ENCODE data around the gene GJB1. TPM values are rescaled to one million over a fixed set of nuclear protein-coding genes. Genes with fewer than 3 reads are reported as not detected.

GJB1 gene
- total and polyA plus RNA-seq, 9 of the 15 experiments (the other 6 are each of a cell fraction or from before 2014, with no cell fraction given), result 0.11 TPM; not detected in 8

GRCh38 chrX:71235482-71235881 is 12.5 kb downstream of the GJB1 start (continued):
- TF ChIP-seq TRIM24 (IDR thresholded peaks at IDR 0.05) (no peak), GATAD2B (IDR thresholded peaks at IDR 0.05; ENCODE audit: borderline replicate concordance) (no peak), HCFC1 (IDR thresholded peaks at IDR 0.05; ENCODE audit: low read depth, low read length) (no peak), RFX7 (CRISPR knock-in tag; IDR thresholded peaks at IDR 0.05) (no peak), PTBP1 (IDR thresholded peaks at IDR 0.05; ENCODE audit: low read depth, low read length) (no peak), POLR2H (tag; IDR thresholded peaks at IDR 0.05; ENCODE audit: low read depth) (no peak)
- TF ChIP-seq, protein P1, sequence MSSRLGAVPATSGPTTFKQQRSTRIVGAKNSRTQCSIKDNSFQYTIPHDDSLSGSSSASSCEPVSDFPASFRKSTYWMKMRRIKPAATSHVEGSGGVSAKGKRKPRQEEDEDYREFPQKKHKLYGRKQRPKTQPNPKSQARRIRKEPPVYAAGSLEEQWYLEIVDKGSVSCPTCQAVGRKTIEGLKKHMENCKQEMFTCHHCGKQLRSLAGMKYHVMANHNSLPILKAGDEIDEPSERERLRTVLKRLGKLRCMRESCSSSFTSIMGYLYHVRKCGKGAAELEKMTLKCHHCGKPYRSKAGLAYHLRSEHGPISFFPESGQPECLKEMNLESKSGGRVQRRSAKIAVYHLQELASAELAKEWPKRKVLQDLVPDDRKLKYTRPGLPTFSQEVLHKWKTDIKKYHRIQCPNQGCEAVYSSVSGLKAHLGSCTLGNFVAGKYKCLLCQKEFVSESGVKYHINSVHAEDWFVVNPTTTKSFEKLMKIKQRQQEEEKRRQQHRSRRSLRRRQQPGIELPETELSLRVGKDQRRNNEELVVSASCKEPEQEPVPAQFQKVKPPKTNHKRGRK (tag; IDR thresholded peaks at IDR 0.05), result peak; percentile 66

DNA sequence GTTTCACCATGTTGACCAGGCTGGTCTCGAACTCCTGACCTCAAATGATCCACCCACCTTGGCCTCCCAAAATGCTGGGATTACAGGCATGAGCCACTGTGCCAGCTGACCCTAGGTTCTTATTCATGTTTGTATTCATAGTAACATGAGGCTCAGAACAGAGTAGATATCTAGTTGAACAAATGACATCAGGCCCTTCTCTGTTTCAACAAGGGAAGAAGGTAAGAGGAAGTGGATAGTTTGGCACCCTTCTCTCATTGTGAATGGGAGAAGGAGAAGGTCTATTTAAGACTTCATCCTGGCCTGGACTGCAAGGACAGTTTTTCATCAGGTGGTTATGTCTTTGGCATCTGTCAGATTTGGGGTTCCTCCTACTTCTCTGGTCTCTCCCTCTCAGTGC is 13.8 kb downstream of the GJB1 start:
- Histone ChIP-seq H3K36me3 (ENCODE audit: control insufficient read depth, insufficient read depth, low read length) (peaks cover 22% of the 10 kb centered on the region; the same call in 2 of the 3 replicates), H3K27ac (ENCODE audit: extremely low read depth, low read depth, low read length) (no peak overlapping the region), H3K27me3 (ENCODE audit: control insufficient read depth in 2 of 2, insufficient read depth in 2 of 2, low read length in 2 of 2) (0 out of 5 replicates have a peak, but pooled peaks cover 0 to 2% of the 10 kb centered on the region in 2 experiments), H3K9ac (ENCODE audit: insufficient read depth in 1 of 2, low read depth in 2 of 2, low read length in 2 of 2) (no peak overlapping the region), H3K4me3 (no peak overlapping the region), H4K20me1 (replicated peaks; ENCODE audit: control insufficient read depth, insufficient read depth, low read length) (no peaks in the 10 kb centered on the region), H3K4me1 (replicated peaks in 1 of 2; ENCODE audit: control insufficient read depth in 2 of 2, insufficient read depth in 2 of 2, low read length in 2 of 2) (no peaks in the 10 kb centered on the region), H2AFZ (ENCODE audit: low read depth, low read length) (no peak overlapping the region), H3K9me1 (ENCODE audit: control insufficient read depth, insufficient read depth, low read length) (no peaks in the 10 kb centered on the region), H3K4me2 (ENCODE audit: insufficient read depth, low read length) (no peak overlapping the region), H3K9me3 (replicated peaks; ENCODE audit: control insufficient read depth, insufficient read depth, low read depth, low read length) (no peaks in the 10 kb centered on the region), H3K79me2 (ENCODE audit: control insufficient read depth, insufficient read depth, low read length) (no peaks in the 10 kb centered on the region)
- ATAC-seq (no peak), FAIRE-seq (no peak), DNase-seq (ENCODE audit: extremely low read depth in 1 of 4, low spot score in 3 of 4) (no peak)
- in situ Hi-C loops (cut with MboI) (no loop called here), intact Hi-C loops (cut with micrococcal nuclease) (no loop called here)
- ChIA-PET POLR2A (interaction anchor here (0.6 to 0.7 kb wide), 2 partner anchors 52 to 86 kb away, joined by 3 read pairs; no protein-coding TSS in a partner anchor), CTCF (ENCODE audit: low intra/inter-chr PET ratio) (no interaction called here)
- no TSS peak for BruUV-seq (replicated peaks)
- WGBS (ENCODE audit: insufficient coverage, low coverage, missing lambda C conversion rate), result no CpG with 5 or more reads among the region's 1 CpG
- peak; percentile 61; the same call in 1 of the 2 replicates for TF ChIP-seq SPI1 (IDR thresholded peaks at IDR 0.05; ENCODE audit: borderline replicate concordance, low read depth, low read length)
- TF ChIP-seq ZNF644 (tag; IDR thresholded peaks at IDR 0.05; ENCODE audit: low read depth), result no peak

Data from K562 (cell line).